ENCODE results near the gene GLA. TPM values are rescaled to one million over a fixed set of nuclear protein-coding genes. Genes with fewer than 3 reads are reported as not detected.
A peak's percentile ranks its signal among the peaks of the same experiment; 100 is the strongest.

The GLA gene
- total and polyA plus RNA-seq, 4 donors = 21.4 to 32.7 (median 29.3) TPM

- H3K27me3 ChIP-seq (ENCODE audit: control insufficient read depth, insufficient read depth, low read length) = no peaks in the 10 kb centered on the region
- 21% methylated on average over 12 of the region's 15 CpGs for WGBS (ENCODE audit: insufficient coverage)
- no peaks in the 10 kb centered on the region for H3K9me3 ChIP-seq (ENCODE audit: control insufficient read depth, insufficient read depth, low read length)
- peak overlapping the region; percentile 78 for H3K4me3 ChIP-seq (ENCODE audit: low read depth, low read length)
- peaks cover 5% of the 10 kb centered on the region for H3K36me3 ChIP-seq (ENCODE audit: control insufficient read depth, insufficient read depth, low read length)
- peak overlapping the region; percentile 91 for H3K27ac ChIP-seq (ENCODE audit: low read depth, low read length)
- no peaks in the 10 kb centered on the region for H3K4me1 ChIP-seq (ENCODE audit: control insufficient read depth, insufficient read depth, low read length)
- peak in 1 of 6 donors; percentile 22 for DNase-seq (ENCODE audit: low read depth in 4 of 6, low spot score in 6 of 6)
Measured at GRCh38 chrX:101407167-101407747, 468 bp downstream of the GLA start.

GRCh38 chrX:101399825-101400224 lies 7.9 kb downstream of the GLA start:
- H3K4me1 ChIP-seq (ENCODE audit: control insufficient read depth, insufficient read depth, low read length) = no peaks in the 10 kb centered on the region
- peaks cover 5% of the 10 kb centered on the region for H3K36me3 ChIP-seq (ENCODE audit: control insufficient read depth, insufficient read depth, low read length)
- WGBS (ENCODE audit: insufficient coverage) = 86% methylated on average over 3 of the region's 4 CpGs
- DNase-seq (ENCODE audit: low read depth in 4 of 6, low spot score in 6 of 6) = no peak
- no peak overlapping the region for H3K27ac ChIP-seq (ENCODE audit: low read depth, low read length)
- peaks cover 5% of the 10 kb centered on the region for H3K27me3 ChIP-seq (ENCODE audit: control insufficient read depth, insufficient read depth, low read length)
- H3K9me3 ChIP-seq (ENCODE audit: control insufficient read depth, insufficient read depth, low read length) = no peaks in the 10 kb centered on the region
- H3K4me3 ChIP-seq (ENCODE audit: low read depth, low read length) = no peak overlapping the region

DNA sequence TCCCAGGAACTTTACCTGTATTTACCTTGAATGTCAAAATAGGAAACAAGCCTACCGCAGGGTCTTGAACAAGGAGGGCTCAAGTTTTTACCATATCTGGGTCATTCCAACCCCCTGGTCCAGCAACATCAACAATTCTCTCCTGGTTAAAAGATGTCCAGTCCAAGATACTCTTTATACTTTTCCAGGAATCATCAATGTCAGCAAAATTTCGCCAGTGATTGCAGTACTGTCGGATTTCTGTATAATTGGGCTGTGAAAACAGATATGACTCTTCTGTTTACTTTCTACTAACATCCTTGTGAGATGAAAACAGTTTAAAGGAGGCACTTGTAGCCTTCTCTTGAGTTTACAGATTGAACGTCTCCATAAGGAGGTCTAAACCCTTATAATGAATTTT lies 9.0 kb downstream of the GLA start:
- H3K4me1 ChIP-seq (ENCODE audit: control insufficient read depth, insufficient read depth, low read length) = no peaks in the 10 kb centered on the region
- peaks cover 5% of the 10 kb centered on the region for H3K36me3 ChIP-seq (ENCODE audit: control insufficient read depth, insufficient read depth, low read length)
- no peak overlapping the region for H3K4me3 ChIP-seq (ENCODE audit: low read depth, low read length)
- H3K9me3 ChIP-seq (ENCODE audit: control insufficient read depth, insufficient read depth, low read length) = no peaks in the 10 kb centered on the region
- no peak overlapping the region for H3K27ac ChIP-seq (ENCODE audit: low read depth, low read length)
- no peak for DNase-seq (ENCODE audit: low read depth in 4 of 6, low spot score in 6 of 6)
- H3K27me3 ChIP-seq (ENCODE audit: control insufficient read depth, insufficient read depth, low read length) = peaks cover 5% of the 10 kb centered on the region
- WGBS (ENCODE audit: insufficient coverage) = 80% methylated on average over 1 of the region's 4 CpGs

DNA sequence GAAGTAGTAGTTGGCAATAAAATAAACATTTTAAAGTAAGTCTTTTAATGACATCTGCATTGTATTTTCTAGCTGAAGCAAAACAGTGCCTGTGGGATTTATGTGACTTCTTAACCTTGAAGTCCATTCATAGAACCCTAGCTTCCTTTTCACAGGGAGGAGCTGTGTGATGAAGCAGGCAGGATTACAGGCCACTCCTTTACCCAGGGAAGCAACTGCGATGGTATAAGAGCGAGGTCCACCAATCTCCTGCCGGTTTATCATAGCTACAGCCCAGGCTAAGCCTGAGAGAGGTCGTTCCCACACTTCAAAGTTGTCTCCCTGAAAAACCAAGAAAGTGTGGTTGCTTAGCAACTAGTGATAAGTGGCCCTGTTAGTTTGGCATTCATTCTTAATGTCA lies 9.9 kb downstream of the GLA start:
- DNase-seq (ENCODE audit: low read depth in 4 of 6, low spot score in 6 of 6) = no peak
- peaks cover 5% of the 10 kb centered on the region for H3K27me3 ChIP-seq (ENCODE audit: control insufficient read depth, insufficient read depth, low read length)
- H3K9me3 ChIP-seq (ENCODE audit: control insufficient read depth, insufficient read depth, low read length) = no peaks in the 10 kb centered on the region
- no peak overlapping the region for H3K27ac ChIP-seq (ENCODE audit: low read depth, low read length)
- H3K36me3 ChIP-seq (ENCODE audit: control insufficient read depth, insufficient read depth, low read length) = no peaks in the 10 kb centered on the region
- no peaks in the 10 kb centered on the region for H3K4me1 ChIP-seq (ENCODE audit: control insufficient read depth, insufficient read depth, low read length)
- H3K4me3 ChIP-seq (ENCODE audit: low read depth, low read length) = no peak overlapping the region
- 40% methylated on average over 2 of the region's 4 CpGs for WGBS (ENCODE audit: insufficient coverage)

DNA sequence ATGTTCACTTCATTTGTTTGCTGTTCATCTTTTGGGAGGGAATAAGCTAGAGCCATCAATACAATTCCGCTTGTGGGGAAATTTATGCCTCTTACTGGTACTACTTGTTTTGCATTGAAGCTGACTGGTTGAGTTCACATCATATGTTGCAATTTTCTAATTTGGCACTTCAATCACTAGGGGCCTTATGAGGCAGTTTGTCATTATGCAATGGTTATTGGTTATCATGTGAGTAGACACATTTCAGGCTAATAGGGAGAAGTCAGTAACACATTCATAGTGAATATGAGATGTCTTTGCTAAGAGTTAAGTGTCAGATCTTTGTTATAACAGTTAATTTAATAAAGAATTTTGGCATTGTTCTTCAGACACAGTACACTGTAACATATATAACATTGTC lies 11.9 kb downstream of the GLA start:
- no peaks in the 10 kb centered on the region for H3K27me3 ChIP-seq (ENCODE audit: control insufficient read depth, insufficient read depth, low read length)
- DNase-seq (ENCODE audit: low read depth in 4 of 6, low spot score in 6 of 6) = no peak
- no peaks in the 10 kb centered on the region for H3K36me3 ChIP-seq (ENCODE audit: control insufficient read depth, insufficient read depth, low read length)
- no peak overlapping the region for H3K4me3 ChIP-seq (ENCODE audit: low read depth, low read length)
- no CpG with 5 or more reads among the region's 1 CpG for WGBS (ENCODE audit: insufficient coverage)
- H3K27ac ChIP-seq (ENCODE audit: low read depth, low read length) = no peak overlapping the region
- H3K4me1 ChIP-seq (ENCODE audit: control insufficient read depth, insufficient read depth, low read length) = no peaks in the 10 kb centered on the region
- no peaks in the 10 kb centered on the region for H3K9me3 ChIP-seq (ENCODE audit: control insufficient read depth, insufficient read depth, low read length)

GRCh38 chrX:101394372-101394771 lies 13.4 kb downstream of the GLA start:
- Histone ChIP-seq H3K27ac (ENCODE audit: low read depth, low read length) (no peak overlapping the region), H3K27me3 (ENCODE audit: control insufficient read depth, insufficient read depth, low read length) (peaks cover 2% of the 10 kb centered on the region), H3K9me3 (ENCODE audit: control insufficient read depth, insufficient read depth, low read length) (no peaks in the 10 kb centered on the region), H3K36me3 (ENCODE audit: control insufficient read depth, insufficient read depth, low read length) (no peaks in the 10 kb centered on the region), H3K4me3 (ENCODE audit: low read depth, low read length) (no peak overlapping the region), H3K4me1 (ENCODE audit: control insufficient read depth, insufficient read depth, low read length) (peaks cover 3% of the 10 kb centered on the region)
- DNase-seq (ENCODE audit: low read depth in 4 of 6, low spot score in 6 of 6) = no peak

GRCh38 chrX:101393530-101394305 lies 14.0 kb downstream of the GLA start:
- no peak overlapping the region for H3K4me3 ChIP-seq (ENCODE audit: low read depth, low read length)
- no peaks in the 10 kb centered on the region for H3K9me3 ChIP-seq (ENCODE audit: control insufficient read depth, insufficient read depth, low read length)
- no peaks in the 10 kb centered on the region for H3K36me3 ChIP-seq (ENCODE audit: control insufficient read depth, insufficient read depth, low read length)
- H3K27ac ChIP-seq (ENCODE audit: low read depth, low read length) = no peak overlapping the region
- peaks cover 3% of the 10 kb centered on the region for H3K4me1 ChIP-seq (ENCODE audit: control insufficient read depth, insufficient read depth, low read length)
- DNase-seq (ENCODE audit: low read depth in 4 of 6, low spot score in 6 of 6) = no peak
- peaks cover 2% of the 10 kb centered on the region for H3K27me3 ChIP-seq (ENCODE audit: control insufficient read depth, insufficient read depth, low read length)
- WGBS (ENCODE audit: insufficient coverage) = 100% methylated on average over 4 of the region's 11 CpGs

GRCh38 chrX:101391831-101392230 lies 15.9 kb downstream of the GLA start:
- Histone ChIP-seq H3K27ac (ENCODE audit: low read depth, low read length) (no peak overlapping the region), H3K36me3 (ENCODE audit: control insufficient read depth, insufficient read depth, low read length) (no peaks in the 10 kb centered on the region), H3K9me3 (ENCODE audit: control insufficient read depth, insufficient read depth, low read length) (no peaks in the 10 kb centered on the region), H3K4me1 (ENCODE audit: control insufficient read depth, insufficient read depth, low read length) (peaks cover 3% of the 10 kb centered on the region), H3K4me3 (ENCODE audit: low read depth, low read length) (peak overlapping the region; percentile 67), H3K27me3 (ENCODE audit: control insufficient read depth, insufficient read depth, low read length) (peaks cover 2% of the 10 kb centered on the region)
- WGBS (ENCODE audit: insufficient coverage) = 63% methylated on average over 1 of the region's 6 CpGs
- DNase-seq (ENCODE audit: low read depth in 4 of 6, low spot score in 6 of 6) = no peak

DNA sequence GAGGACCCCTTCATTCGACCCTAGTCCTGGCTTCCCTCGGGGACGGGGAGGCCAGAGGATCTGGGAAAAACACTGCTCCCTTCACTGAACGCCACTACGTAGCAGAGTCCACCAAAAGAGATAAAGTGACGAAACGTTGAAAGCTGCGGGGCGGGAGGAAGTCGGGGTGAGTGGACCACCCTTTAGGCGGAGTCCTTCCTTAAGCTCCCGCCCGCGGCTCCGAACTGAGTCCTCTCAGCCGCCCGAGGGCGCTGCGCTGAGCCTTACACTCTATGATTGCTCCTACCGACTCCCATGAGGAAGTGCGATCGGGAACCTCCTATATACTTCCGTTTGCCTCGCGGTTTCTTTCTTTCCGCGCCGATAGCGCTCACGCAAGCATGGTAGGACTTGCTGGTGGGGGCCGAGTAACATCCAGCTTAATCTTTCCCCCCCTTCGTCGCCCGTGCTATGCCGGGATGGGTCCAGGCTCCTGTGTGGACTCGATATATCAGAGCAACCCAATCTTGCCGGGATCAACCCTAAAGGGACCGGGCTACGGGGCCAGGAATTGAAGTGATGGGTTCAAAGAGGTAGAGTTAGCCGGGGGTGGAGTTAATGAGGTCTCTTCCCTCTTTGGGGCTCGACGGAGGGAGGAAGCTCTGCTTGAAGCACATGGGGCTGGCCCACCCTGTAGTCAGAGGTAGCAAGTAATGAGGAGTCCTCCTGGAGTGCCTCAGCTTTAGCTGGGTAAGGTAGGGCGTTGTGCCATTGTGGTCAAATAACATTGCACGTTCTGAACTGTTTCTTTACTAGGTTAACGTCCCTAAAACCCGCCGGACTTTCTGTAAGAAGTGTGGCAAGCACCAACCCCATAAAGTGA lies 16.8 kb downstream of the GLA start, which contains the start of gene RPL36A:
TSS of gene RPL36A (plus strand) at position 348 of the 862 bp plus-strand sequence. CDS start at position 381, 33 bp downstream.
- H3K4me3 ChIP-seq (ENCODE audit: low read depth, low read length) = peak within 1 kb of the TSS; percentile 67
- peaks cover 2% of the 10 kb centered on the region for H3K27me3 ChIP-seq (ENCODE audit: control insufficient read depth, insufficient read depth, low read length)
- peak; percentile 59 to 97 (median 72) for DNase-seq (ENCODE audit: low read depth in 4 of 6, low spot score in 6 of 6)
- H3K9me3 ChIP-seq (ENCODE audit: control insufficient read depth, insufficient read depth, low read length) = no peaks in the 10 kb centered on the region
- WGBS (ENCODE audit: insufficient coverage) = 32% methylated on average over 40 of the region's 47 CpGs
- H3K27ac ChIP-seq (ENCODE audit: low read depth, low read length) = peak within 1 kb of the TSS; percentile 41
- H3K36me3 ChIP-seq (ENCODE audit: control insufficient read depth, insufficient read depth, low read length) = no peaks in the 10 kb centered on the region
- peaks cover 3% of the 10 kb centered on the region for H3K4me1 ChIP-seq (ENCODE audit: control insufficient read depth, insufficient read depth, low read length)

Data from spinal cord (tissue), 10 donors.